Measurements from ENCODE around the gene FMNL2. TPM values are rescaled to one million over a fixed set of nuclear protein-coding genes. Genes with fewer than 3 reads are reported as not detected.

FMNL2 gene
- total RNA-seq, 1 donor from 2014 or later: 5.5 TPM

DNA sequence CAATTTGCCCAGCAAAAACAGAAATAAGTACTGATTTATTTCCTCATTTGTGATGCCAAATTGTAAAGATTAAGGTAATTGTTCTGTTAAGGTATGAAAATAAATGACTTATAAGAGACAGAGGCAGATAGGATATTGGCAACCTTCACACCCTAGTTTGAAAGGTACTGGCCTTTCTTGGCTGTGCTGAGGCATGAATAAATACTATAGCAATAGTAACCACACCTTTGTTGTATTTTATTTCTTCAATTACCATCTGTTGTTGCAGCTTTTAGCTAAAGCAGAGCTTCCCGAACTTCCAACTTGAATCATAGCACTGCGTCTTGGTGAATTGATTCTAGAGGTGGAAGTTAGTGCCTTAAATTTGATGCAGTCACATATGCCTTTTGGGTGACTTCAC, 55.9 kb downstream of the FMNL2 start:
- TF ChIP-seq, protein P1, sequence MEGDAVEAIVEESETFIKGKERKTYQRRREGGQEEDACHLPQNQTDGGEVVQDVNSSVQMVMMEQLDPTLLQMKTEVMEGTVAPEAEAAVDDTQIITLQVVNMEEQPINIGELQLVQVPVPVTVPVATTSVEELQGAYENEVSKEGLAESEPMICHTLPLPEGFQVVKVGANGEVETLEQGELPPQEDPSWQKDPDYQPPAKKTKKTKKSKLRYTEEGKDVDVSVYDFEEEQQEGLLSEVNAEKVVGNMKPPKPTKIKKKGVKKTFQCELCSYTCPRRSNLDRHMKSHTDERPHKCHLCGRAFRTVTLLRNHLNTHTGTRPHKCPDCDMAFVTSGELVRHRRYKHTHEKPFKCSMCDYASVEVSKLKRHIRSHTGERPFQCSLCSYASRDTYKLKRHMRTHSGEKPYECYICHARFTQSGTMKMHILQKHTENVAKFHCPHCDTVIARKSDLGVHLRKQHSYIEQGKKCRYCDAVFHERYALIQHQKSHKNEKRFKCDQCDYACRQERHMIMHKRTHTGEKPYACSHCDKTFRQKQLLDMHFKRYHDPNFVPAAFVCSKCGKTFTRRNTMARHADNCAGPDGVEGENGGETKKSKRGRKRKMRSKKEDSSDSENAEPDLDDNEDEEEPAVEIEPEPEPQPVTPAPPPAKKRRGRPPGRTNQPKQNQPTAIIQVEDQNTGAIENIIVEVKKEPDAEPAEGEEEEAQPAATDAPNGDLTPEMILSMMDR (IDR thresholded peaks at IDR 0.05; ENCODE audit: borderline replicate concordance): no peak
- H3K27me3 ChIP-seq (ENCODE audit: low read depth): no peaks in the 10 kb centered on the region
- H3K9me3 ChIP-seq (replicated peaks): no peaks in the 10 kb centered on the region
- no peaks in the 10 kb centered on the region for H3K36me3 ChIP-seq
- no peak overlapping the region for H3K27ac ChIP-seq (replicated peaks)
- no peak overlapping the region for H3K4me3 ChIP-seq
- H3K4me1 ChIP-seq: peaks cover 2% of the 10 kb centered on the region
- intact Hi-C loops (cut with micrococcal nuclease): no loop called here
- no peak for DNase-seq

DNA sequence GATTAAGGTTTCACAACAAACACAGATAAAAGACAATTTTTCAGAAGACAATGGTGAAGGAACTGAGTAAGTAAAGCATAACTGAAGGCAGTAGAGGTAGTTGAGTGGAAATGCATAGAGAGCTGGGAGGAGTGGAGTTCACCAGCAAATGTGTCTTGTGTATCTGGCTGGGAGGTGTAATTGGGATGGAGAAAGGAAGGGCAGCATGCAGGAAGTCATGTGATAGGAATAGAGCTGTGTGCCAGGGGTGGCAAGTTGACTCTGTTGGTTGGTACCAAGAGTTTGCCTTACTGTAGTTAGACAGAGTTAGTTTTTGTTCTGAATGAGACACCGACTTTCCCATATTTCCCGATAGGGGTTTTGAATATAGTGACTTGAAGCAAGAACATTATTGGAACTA, 56.3 kb downstream of the FMNL2 start:
- intact Hi-C loops (cut with micrococcal nuclease): no loop called here
- H3K4me3 ChIP-seq: no peak overlapping the region
- peaks cover 7% of the 10 kb centered on the region for H3K4me1 ChIP-seq
- no peaks in the 10 kb centered on the region for H3K36me3 ChIP-seq
- H3K27ac ChIP-seq (replicated peaks): no peak overlapping the region
- TF ChIP-seq, protein P1 (IDR thresholded peaks at IDR 0.05; ENCODE audit: borderline replicate concordance): no peak
- H3K9me3 ChIP-seq (replicated peaks): no peaks in the 10 kb centered on the region
- DNase-seq: no peak
- H3K27me3 ChIP-seq (ENCODE audit: low read depth): no peaks in the 10 kb centered on the region

DNA sequence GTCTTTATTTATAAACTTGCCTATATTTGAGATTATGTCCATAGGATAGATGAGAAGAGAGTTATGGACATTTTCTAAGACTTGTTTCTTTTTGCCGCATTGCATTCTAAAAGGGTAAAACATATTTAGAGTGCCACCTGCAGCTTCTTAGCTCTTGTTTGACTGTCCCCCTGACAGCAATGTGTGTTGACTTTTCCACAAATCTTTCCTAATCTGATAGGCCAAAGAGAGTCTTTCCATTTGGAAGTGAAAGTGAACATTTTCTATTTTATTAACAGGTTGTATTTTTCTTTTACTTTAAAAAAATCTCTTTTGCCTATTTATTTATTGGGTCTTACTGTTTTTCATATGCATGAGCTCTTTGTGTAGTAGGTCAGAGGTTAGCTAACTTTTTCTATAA, 58.4 kb downstream of the FMNL2 start:
- H3K27ac ChIP-seq (replicated peaks): no peak overlapping the region

DNA sequence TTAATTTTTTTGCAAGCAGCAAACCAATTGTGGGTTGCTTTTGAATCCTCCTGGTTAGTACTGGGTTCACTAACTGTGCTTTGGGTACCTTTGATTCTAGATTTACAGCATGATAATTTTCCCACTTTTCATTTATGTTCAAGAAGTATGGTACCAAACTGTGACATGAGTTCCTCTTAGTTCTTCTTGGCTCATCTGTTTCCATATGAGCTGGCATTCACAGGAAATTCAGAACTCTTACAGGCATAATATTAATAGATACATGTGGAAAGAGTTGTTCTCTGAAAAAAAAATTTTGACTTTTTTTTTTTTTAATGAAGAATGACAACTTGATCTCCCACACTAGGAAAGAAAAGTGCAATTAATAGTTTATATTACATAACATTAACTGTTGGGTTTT, 59.4 kb downstream of the FMNL2 start:
- no peaks in the 10 kb centered on the region for H3K27me3 ChIP-seq (ENCODE audit: low read depth)
- TF ChIP-seq, protein P1 (IDR thresholded peaks at IDR 0.05; ENCODE audit: borderline replicate concordance): no peak
- H3K9me3 ChIP-seq (replicated peaks): no peaks in the 10 kb centered on the region
- no peak for DNase-seq
- peaks cover 12% of the 10 kb centered on the region for H3K4me1 ChIP-seq
- H3K27ac ChIP-seq (replicated peaks): no peak overlapping the region
- H3K36me3 ChIP-seq: no peaks in the 10 kb centered on the region
- intact Hi-C loops (cut with micrococcal nuclease): no loop called here
- no peak overlapping the region for H3K4me3 ChIP-seq

More for the DNA sequence above, 58.4 kb downstream of the FMNL2 start:
- TF ChIP-seq, protein P1 (IDR thresholded peaks at IDR 0.05; ENCODE audit: borderline replicate concordance): no peak
- no peaks in the 10 kb centered on the region for H3K36me3 ChIP-seq
- no peaks in the 10 kb centered on the region for H3K27me3 ChIP-seq (ENCODE audit: low read depth)
- no peak for DNase-seq
- no peaks in the 10 kb centered on the region for H3K9me3 ChIP-seq (replicated peaks)
- H3K4me3 ChIP-seq: no peak overlapping the region
- peaks cover 12% of the 10 kb centered on the region for H3K4me1 ChIP-seq
- intact Hi-C loops (cut with micrococcal nuclease): no loop called here

DNA sequence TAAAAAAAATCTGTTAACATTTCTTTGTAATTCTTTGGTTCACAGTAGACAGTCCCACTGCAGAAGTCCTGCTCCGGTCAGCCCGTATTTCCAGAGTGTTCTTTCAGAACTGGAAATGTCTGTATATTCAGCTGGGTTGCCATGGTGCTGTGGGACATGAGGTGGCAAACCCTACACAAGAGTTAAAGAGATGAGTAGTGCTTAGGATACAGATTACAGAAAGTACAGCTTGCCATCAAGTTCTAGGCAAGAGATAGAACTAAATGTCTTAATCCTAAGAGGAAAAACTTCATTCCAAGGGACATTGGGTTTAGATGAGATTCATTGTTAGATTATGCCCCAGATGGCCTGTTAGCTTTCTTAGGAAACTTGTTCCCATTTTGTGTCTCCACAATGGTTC, 60.1 kb downstream of the FMNL2 start:
- TF ChIP-seq, protein P1 (IDR thresholded peaks at IDR 0.05; ENCODE audit: borderline replicate concordance): no peak

DNA sequence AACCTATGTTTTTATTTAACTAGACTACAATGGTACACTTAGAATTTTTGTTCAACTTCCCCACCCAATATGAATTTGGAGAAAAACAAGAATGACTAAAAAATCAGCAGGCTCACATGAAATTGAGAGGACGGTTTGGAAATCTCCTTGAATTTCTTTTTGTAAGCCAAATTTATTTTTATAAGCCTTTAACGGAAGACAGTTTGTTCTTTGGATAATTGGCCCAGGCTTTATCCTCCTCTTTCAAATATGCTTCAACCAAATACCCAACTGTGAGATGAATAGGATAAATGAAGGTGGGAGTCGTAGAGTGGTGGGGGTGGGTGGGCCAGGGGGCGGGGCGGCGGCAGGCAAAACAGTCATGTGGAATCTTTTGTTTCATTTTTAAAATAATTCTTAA, 60.6 kb downstream of the FMNL2 start:
- Histone ChIP-seq H3K27ac (replicated peaks) (peak overlapping the region; percentile 54), H3K4me3 (peak overlapping the region; percentile 45), H3K36me3 (no peaks in the 10 kb centered on the region), H3K27me3 (ENCODE audit: low read depth) (no peaks in the 10 kb centered on the region), H3K4me1 (peaks cover 12% of the 10 kb centered on the region), H3K9me3 (replicated peaks) (no peaks in the 10 kb centered on the region)
- TF ChIP-seq, protein P1 (IDR thresholded peaks at IDR 0.05; ENCODE audit: borderline replicate concordance): no peak
- DNase-seq: no peak
- intact Hi-C loops (cut with micrococcal nuclease): no loop called here

More for the DNA sequence above, 60.1 kb downstream of the FMNL2 start:
- H3K4me3 ChIP-seq: no peak overlapping the region
- no peak for DNase-seq
- no peaks in the 10 kb centered on the region for H3K36me3 ChIP-seq
- peak overlapping the region; percentile 31 for H3K27ac ChIP-seq (replicated peaks)
- H3K9me3 ChIP-seq (replicated peaks): no peaks in the 10 kb centered on the region
- H3K27me3 ChIP-seq (ENCODE audit: low read depth): no peaks in the 10 kb centered on the region
- intact Hi-C loops (cut with micrococcal nuclease): no loop called here
- peaks cover 12% of the 10 kb centered on the region for H3K4me1 ChIP-seq
